Amygdala (tissue), 56 donors: ENCODE results near the gene HPX.
A peak's percentile ranks its signal among the peaks of the same experiment; 100 is the strongest.
"Not testable (repeated sequence)": the region's sequence is repeated elsewhere in the genome, so short reads cannot be mapped to it uniquely, and the experiment has no call there.

Source experiments
- DNase-seq, 56 donors: peaks; one replicate each; lab custom pipeline; 2025; lab: John Stamatoyannopoulos, UW

HPX gene

GRCh38 chr11:6393989-6394670 lies 46.7 kb downstream of the HPX start:
- DNase-seq = no peak

DNA sequence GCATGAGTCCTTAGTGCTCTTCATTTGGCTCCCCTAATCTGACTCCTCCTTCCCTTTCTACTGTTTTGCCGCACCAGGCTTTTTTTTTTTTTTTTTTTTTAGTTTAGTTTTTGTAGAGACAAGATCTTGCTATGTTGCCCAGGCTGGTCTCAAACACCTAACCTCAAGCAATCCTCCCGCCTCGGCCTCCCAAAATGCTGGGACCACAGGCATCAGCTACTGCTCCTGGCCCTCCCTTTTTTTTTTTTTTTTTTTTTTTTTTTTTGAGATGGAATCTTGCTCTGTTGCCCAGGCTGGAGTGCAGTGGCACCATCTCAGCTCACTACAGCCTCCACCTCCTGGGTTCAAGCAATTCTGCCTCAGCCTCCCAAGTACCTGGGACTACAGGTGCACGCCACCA lies 48.5 kb downstream of the HPX start:
- DNase-seq = not testable (repeated sequence)

GRCh38 chr11:6391537-6392134 lies 49.2 kb downstream of the HPX start:
- DNase-seq = no peak

DNA sequence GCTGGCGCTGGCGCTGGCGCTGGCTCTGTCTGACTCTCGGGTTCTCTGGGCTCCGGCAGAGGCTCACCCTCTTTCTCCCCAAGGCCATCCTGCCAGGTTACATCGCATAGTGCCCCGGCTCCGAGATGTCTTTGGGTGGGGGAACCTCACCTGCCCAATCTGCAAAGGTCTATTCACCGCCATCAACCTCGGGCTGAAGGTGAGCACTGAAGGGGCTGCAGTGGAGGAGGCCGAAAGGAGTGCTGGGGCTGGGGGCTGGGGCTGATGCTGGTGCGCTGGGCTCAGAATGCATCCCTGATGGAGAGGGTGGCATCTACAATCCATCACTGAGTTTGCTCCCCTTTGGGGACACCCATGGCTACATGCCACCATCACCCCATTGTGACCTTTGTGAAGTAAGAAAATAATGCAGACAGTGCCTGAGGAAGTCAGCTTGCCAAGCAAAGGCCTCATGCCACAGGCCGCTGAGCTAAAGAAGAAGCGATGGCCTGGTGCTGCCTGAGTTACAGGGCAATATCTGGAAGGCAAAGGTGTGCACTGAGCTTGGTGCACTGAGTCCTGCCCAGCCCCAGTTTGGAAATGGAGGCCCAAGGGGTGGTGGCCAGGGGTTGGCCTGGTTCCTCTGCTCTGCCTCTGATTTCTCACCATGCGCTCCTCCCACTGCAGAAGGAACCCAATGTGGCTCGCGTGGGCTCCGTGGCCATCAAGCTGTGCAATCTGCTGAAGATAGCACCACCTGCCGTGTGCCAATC lies 49.9 kb downstream of the HPX start:
- no peak for DNase-seq

DNA sequence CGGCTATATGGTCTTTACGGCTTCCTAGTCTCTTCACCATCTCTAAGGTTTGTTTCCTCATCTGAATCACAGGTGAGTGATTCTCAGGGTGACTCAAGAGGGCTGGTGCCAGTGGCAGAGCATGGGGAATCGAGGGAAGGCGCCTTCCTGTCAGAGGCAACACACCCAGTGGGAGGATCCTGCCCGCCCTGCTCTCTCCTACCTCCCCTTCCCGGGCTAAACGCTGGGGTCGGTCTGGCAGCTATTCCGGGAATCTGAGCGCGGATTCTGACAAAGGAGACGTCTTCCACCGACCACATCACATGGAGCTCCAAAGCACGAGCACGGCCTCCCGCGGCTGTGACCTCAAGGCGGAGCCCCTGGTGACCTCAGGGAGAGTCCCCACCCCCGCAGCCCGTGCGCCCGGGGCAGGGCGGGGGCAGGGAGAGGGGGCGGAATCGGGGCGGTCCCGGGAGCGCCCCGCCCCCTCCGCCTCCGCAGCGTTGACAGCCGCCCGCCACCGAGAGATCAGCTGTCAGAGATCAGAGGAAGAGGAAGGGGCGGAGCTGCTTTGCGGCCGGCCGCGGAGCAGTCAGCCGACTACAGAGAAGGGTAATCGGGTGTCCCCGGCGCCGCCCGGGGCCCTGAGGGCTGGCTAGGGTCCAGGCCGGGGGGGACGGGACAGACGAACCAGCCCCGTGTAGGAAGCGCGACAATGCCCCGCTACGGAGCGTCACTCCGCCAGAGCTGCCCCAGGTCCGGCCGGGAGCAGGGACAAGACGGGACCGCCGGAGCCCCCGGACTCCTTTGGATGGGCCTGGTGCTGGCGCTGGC lies 50.7 kb downstream of the HPX start, which contains the start of gene SMPD1:
TSS of gene SMPD1 (plus strand) at position 570 of the 813 bp plus-strand sequence. CDS start at position 695, 125 bp downstream.
- DNase-seq = peak; percentile 65 to 99 (median 88)

DNA sequence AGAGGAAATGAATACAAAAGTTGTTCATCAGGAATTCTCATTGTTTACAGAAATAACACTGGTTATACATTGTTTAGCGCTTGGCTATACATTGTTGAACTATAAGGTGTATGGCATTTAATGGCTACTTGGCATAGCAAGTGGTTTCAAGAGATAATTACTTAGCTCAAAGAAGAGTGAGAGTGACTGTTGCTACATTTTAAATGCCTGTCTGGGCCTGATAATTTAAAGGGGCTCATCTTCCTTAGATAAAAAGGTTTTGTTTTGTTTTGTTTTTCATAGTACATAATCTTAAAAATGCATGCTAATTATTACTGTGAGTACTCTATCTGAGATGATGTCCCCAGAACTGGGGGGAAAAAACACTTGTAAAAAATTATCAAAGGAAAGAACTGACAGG lies 52.0 kb downstream of the HPX start:
- no peak for DNase-seq

GRCh38 chr11:6387811-6388599 lies 52.8 kb downstream of the HPX start:
- no peak for DNase-seq

- DNase-seq = no peak
Measured at GRCh38 chr11:6385046-6385777, 55.6 kb downstream of the HPX start.
